K562 (cell line): ENCODE data around the gene MMP17. TPM values are rescaled to one million over a fixed set of nuclear protein-coding genes. Genes with fewer than 3 reads are reported as not detected.

ENCODE experiments used
- ATAC-seq: fragments of 200-7000 bp; cut with Tn5 transposase; 3 replicates; pipeline ENCODE4 v1.9.1; 2020; ENCODE audit warnings: moderate library complexity
- BruUV-seq: library from RNA; stranded (reverse); fragments of 400-500 nt; replicated peaks from 2 replicates; lab custom pipeline; 2021; lab: Mats Ljungman, UMichigan
- CTCF ChIA-PET: fragments of 300-600 bp; formaldehyde crosslinking; extraction: SDS; loops from one replicate; lab custom pipeline; 2021; ENCODE audit warnings: low intra/inter-chr PET ratio; lab: Yijun Ruan, JAX
- POLR2A ChIA-PET: fragments of 300-600, 350-650 bp; sonication (Branson Sonifier 250); formaldehyde crosslinking; extraction: SDS; loops from one replicate; lab custom pipeline; 2021; ENCODE audit warnings: antibody characterized with exemption, inconsistent platforms; lab: Yijun Ruan, JAX
- DNase-seq, 4 experiments: peaks; one replicate each; pipeline versions ENCODE4 v3.0.0 to v3.0.0-alpha.2; 2011 to 2018; ENCODE audit warnings: low spot score in 3 of 4, mixed read lengths in 3 of 4; ENCODE audit errors: extremely low read depth in 1 of 4
- FAIRE-seq: peaks from 2 replicates; lab custom pipeline; 2011; peaks lifted over from hg19 to GRCh38; lab: Jason Lieb, UNC
- H2AFZ ChIP-seq: 2 replicates; pipeline ENCODE4 v1.6.0; 2011; ENCODE audit warnings: low read depth, low read length, control low read depth, inconsistent platforms
- H3K27ac ChIP-seq: fragments of 200-600 bp; 3 replicates; pipeline ENCODE4 v1.8.0; 2011; ENCODE audit warnings: low read depth, mild to moderate bottlenecking, control low read depth, inconsistent platforms, low read length, moderate library complexity, mixed read lengths; ENCODE audit errors: extremely low read depth
- H3K27me3 ChIP-seq, 2 experiments: fragments of 300-600 bp in 1 of 2; 2 replicates in 1 of 2; 3 replicates in 1 of 2; pipeline versions ENCODE4 v1.6.0 to v1.8.0; 2011; ENCODE audit warnings: inconsistent platforms in 2 of 2, low read length in 2 of 2, mild to moderate bottlenecking in 1 of 2, mixed read lengths in 1 of 2, moderate library complexity in 1 of 2; ENCODE audit not compliant: control insufficient read depth in 2 of 2, insufficient read depth in 2 of 2
- H3K36me3 ChIP-seq: fragments of 300-600 bp; 3 replicates; pipeline ENCODE4 v1.8.0; 2011; ENCODE audit warnings: mild to moderate bottlenecking, low read length, inconsistent platforms; ENCODE audit not compliant: control insufficient read depth, insufficient read depth
- H3K4me1 ChIP-seq, 2 experiments: fragments of 200-600 bp in 1 of 2; replicated peaks in 1 of 2; 2 replicates in 1 of 2; 3 replicates in 1 of 2; pipeline versions ENCODE4 v1.5.1 to v1.8.0; 2011; ENCODE audit warnings: inconsistent platforms in 2 of 2, low read length in 2 of 2, mild to moderate bottlenecking in 1 of 2, mixed read lengths in 1 of 2, moderate library complexity in 1 of 2; ENCODE audit not compliant: control insufficient read depth in 2 of 2, insufficient read depth in 2 of 2
- H3K4me2 ChIP-seq: 2 replicates; pipeline ENCODE4 v1.6.1; 2011; ENCODE audit warnings: low read length, control low read depth, inconsistent platforms, mixed read lengths; ENCODE audit not compliant: insufficient read depth
- H3K4me3 ChIP-seq: fragments of 200-600 bp; sonication (generic), shearing (Covaris generic); 2 replicates; pipeline ENCODE4 v1.5.1; 2016; ENCODE audit warnings: control low read depth, inconsistent platforms
- H3K79me2 ChIP-seq: fragments of 200-600 bp; 3 replicates; pipeline ENCODE4 v1.8.0; 2011; ENCODE audit warnings: low read length, inconsistent platforms; ENCODE audit not compliant: control insufficient read depth, insufficient read depth
- H3K9ac ChIP-seq, 2 experiments: 2 replicates each; pipeline versions ENCODE4 v1.6.0 to v1.6.1; 2011; ENCODE audit warnings: low read depth in 2 of 2, low read length in 2 of 2, control low read depth in 1 of 2, inconsistent platforms in 1 of 2, mild to moderate bottlenecking in 1 of 2, mixed read lengths in 1 of 2; ENCODE audit not compliant: insufficient read depth in 1 of 2
- H3K9me1 ChIP-seq: one replicate; pipeline ENCODE4 v1.6.0; 2011; ENCODE audit warnings: inconsistent platforms, mild to moderate bottlenecking, low read length, moderate library complexity; ENCODE audit not compliant: control insufficient read depth, insufficient read depth
- H3K9me3 ChIP-seq: replicated peaks from 2 replicates; pipeline ENCODE4 v1.5.1; 2011; ENCODE audit warnings: low read depth, low read length, inconsistent platforms; ENCODE audit not compliant: control insufficient read depth, insufficient read depth
- H4K20me1 ChIP-seq: replicated peaks from 2 replicates; pipeline ENCODE4 v1.6.1; 2011; ENCODE audit warnings: low read length, inconsistent platforms, mixed read lengths; ENCODE audit not compliant: control insufficient read depth, insufficient read depth
- E2F6 ChIP-seq, 2 experiments: IDR thresholded peaks; 2 replicates each; pipeline ENCODE4 v1.6.1; 2011; ENCODE audit warnings: borderline replicate concordance in 1 of 2, control low read depth in 1 of 2, low read depth in 1 of 2, low read length in 1 of 2, mild to moderate bottlenecking in 1 of 2, mixed read lengths in 1 of 2, moderate library complexity in 1 of 2; ENCODE audit not compliant: insufficient read depth in 1 of 2, insufficient read length in 1 of 2, poor library complexity in 1 of 2, severe bottlenecking in 1 of 2; ENCODE audit errors: extremely low read depth in 1 of 2
- HCFC1 ChIP-seq: IDR thresholded peaks from 2 replicates; pipeline ENCODE4 v1.6.1; 2012; ENCODE audit warnings: low read depth, low read length, improper control_type of control experiment
- HOXB6 ChIP-seq: fragments of 250-450 bp; sonication (Bioruptor Pico); IDR thresholded peaks from 2 replicates; pipeline ENCODE4 v1.5.1; 2022; ENCODE audit warnings: mild to moderate bottlenecking, borderline replicate concordance
- L3MBTL2 ChIP-seq: fragments of 450-650 bp; IDR thresholded peaks from 2 replicates; pipeline ENCODE4 v1.6.1; 2016; ENCODE audit warnings: mild to moderate bottlenecking, moderate library complexity
- MGA ChIP-seq: fragments of 450-650 bp; IDR thresholded peaks from 2 replicates; pipeline ENCODE4 v1.6.1; 2016; ENCODE audit warnings: mild to moderate bottlenecking, moderate library complexity
- MLLT1 ChIP-seq, 2 experiments: fragments of 450-650 bp; IDR thresholded peaks; 2 replicates each; pipeline ENCODE4 v1.6.1; 2016
- SMAD3 ChIP-seq: fragments of 450-650 bp; formaldehyde crosslinking; conservative IDR thresholded peaks from 2 replicates; pipeline ENCODE4 v1.4.0; 2020; ENCODE audit warnings: mild to moderate bottlenecking
- TRIM28 ChIP-seq: fragments of 450-650 bp; IDR thresholded peaks from 2 replicates; pipeline ENCODE4 v1.6.1; 2017
- ZNF785 ChIP-seq: fragments of 250-450 bp; sonication (Bioruptor Pico); IDR thresholded peaks from 2 replicates; pipeline ENCODE4 v1.4.0; 2020; ENCODE audit warnings: mild to moderate bottlenecking
- WGBS: fragments of 100-300 bp; shearing (Covaris generic); methylation state at CpG from one replicate; pipeline ENCODE4 v1.1.6; 2016; ENCODE audit warnings: low coverage, mixed read lengths; ENCODE audit not compliant: insufficient coverage; ENCODE audit errors: missing lambda C conversion rate; 5-methylcytosine and 5-hydroxymethylcytosine counted together
- in situ Hi-C: fragments of 300-500 bp; cut with MboI; formaldehyde crosslinking; loops from 4 replicates; pipeline ENCODE4 v1.15.0; 2018; ENCODE audit warnings: inconsistent platforms, mixed read lengths
- intact Hi-C: fragments of 100-400 bp; cut with micrococcal nuclease; formaldehyde crosslinking; loops from 2 replicates; pipeline ENCODE4 v1.14.2; 2022
- polyA plus RNA-seq, 8 experiments: library from polyadenylated mRNA; depleted of rRNA in 4 of 8; stranded (reverse) in 5 of 8; unstranded in 3 of 8; fragments of >200 nt; fragmentation: Nextera tagmentation in 2 of 8; fragmentation: Illumina TruSeq in 1 of 8; extraction: Ambion mirVana in 2 of 8; extraction: Trizol in 1 of 8; gene quantifications; 2 replicates each; pipeline versions ENCODE4 v1.2.1 to v1.2.3, GENCODE V29; 2011 to 2014; ENCODE audit warnings: inconsistent platforms in 1 of 8, missing spikeins in 1 of 8
- total RNA-seq, 7 experiments: library from RNA; depleted of rRNA in 6 of 7; stranded (reverse); fragments of >200 nt in 6 of 7; fragmentation: Illumina TruSeq in 2 of 7; extraction: Trizol in 2 of 7; gene quantifications; 2 replicates each; pipeline versions ENCODE4 v1.2.1 to v1.2.3, GENCODE V29; 2011 to 2021; ENCODE audit warnings: low replicate concordance in 1 of 7

The MMP17 gene
- total and polyA plus RNA-seq, 9 of the 15 experiments (the other 6 are each of a cell fraction or from before 2014, with no cell fraction given), result 1.1 to 21.2 (median 17.1) TPM; not detected in 2

GRCh38 chr12:131848753-131849152 lies 20.6 kb downstream of the MMP17 start:
- FAIRE-seq, result no peak
- Histone ChIP-seq H3K27ac (no peak overlapping the region), H3K36me3 (no peaks in the 10 kb centered on the region), H4K20me1 (no peaks in the 10 kb centered on the region), H3K4me3 (no peak overlapping the region), H3K9me1 (no peaks in the 10 kb centered on the region), H3K27me3 (no peaks in the 10 kb centered on the region), H3K79me2 (no peaks in the 10 kb centered on the region), H3K9me3 (no peaks in the 10 kb centered on the region), H2AFZ (no peak overlapping the region), H3K9ac (peak overlapping the region in 1 of 2 experiments; percentile 28; a peak in 1 of 4 replicates), H3K4me2 (no peak overlapping the region), H3K4me1 (peaks cover 0 to 57% of the 10 kb centered on the region in 2 experiments; a peak in 2 of 5 replicates)
- ATAC-seq, result no peak
- ChIA-PET POLR2A (no interaction called here), CTCF (no interaction called here)
- no TSS peak for BruUV-seq
- in situ Hi-C loops, result no loop called here
- 53% methylated on average over 18 of the region's 24 CpGs for WGBS
- no peak for DNase-seq
- intact Hi-C loops, result no loop called here
- TF ChIP-seq HOXB6 (CRISPR knock-in tag) (no peak), HCFC1 (no peak), MLLT1 (IDR thresholded peaks at IDR 0.05) (no peak), TRIM28 (no peak), E2F6 (IDR thresholded peaks at IDR 0.05; ENCODE audit: borderline replicate concordance in 1 of 2, extremely low read depth in 1 of 2, insufficient read depth in 1 of 2, insufficient read length in 1 of 2, low read depth in 1 of 2, low read length in 1 of 2, poor library complexity in 1 of 2, severe bottlenecking in 1 of 2) (peak; percentile 15 to 71), SMAD3 (CRISPR knock-in tag) (no peak), MGA (peak; percentile 52), L3MBTL2 (peak; percentile 56; the same call in 1 of the 2 replicates), ZNF785 (no peak)
